Suprapubic skin (tissue), 4 donors: ENCODE measurements around the gene SDCBP2. TPM values are rescaled to one million over a fixed set of nuclear protein-coding genes. Genes with fewer than 3 reads are reported as not detected.

Experiments
- DNase-seq, 2 donors: peaks; one replicate each; pipeline ENCODE4 v3.0.0-alpha.2; 2019; ENCODE audit warnings: low spot score in 2 of 2
- H3K27ac ChIP-seq: fragments of 200-600 bp; sonication (generic); one replicate; pipeline ENCODE4 v1.5.1; 2019
- H3K27me3 ChIP-seq: fragments of 200-600 bp; sonication (generic); one replicate; pipeline ENCODE4 v1.5.1; 2019
- H3K36me3 ChIP-seq: fragments of 200-600 bp; sonication (generic); one replicate; pipeline ENCODE4 v1.5.1; 2019
- H3K4me1 ChIP-seq: fragments of 200-600 bp; sonication (generic); one replicate; pipeline ENCODE4 v1.5.1; 2019
- H3K4me3 ChIP-seq: fragments of 200-600 bp; sonication (generic); one replicate; pipeline ENCODE4 v1.5.1; 2019; ENCODE audit warnings: mild to moderate bottlenecking
- H3K9me3 ChIP-seq: fragments of 200-600 bp; sonication (generic); one replicate; pipeline ENCODE4 v1.5.1; 2019
- CTCF ChIP-seq, 2 donors: fragments of 200-600 bp in 1 of 2; fragments of 450-650 bp in 1 of 2; sonication (generic) in 1 of 2; IDR thresholded peaks; one replicate each; pipeline ENCODE4 v1.5.1; 2016 to 2019; ENCODE audit warnings: antibody characterized with exemption in 2 of 2, mild to moderate bottlenecking in 1 of 2, moderate library complexity in 1 of 2
- EP300 ChIP-seq: sonication (generic); formaldehyde crosslinking; IDR thresholded peaks from one replicate; pipeline ENCODE4 v1.6.1; 2017; ENCODE audit warnings: antibody characterized with exemption
- POLR2A ChIP-seq, 2 donors: fragments of 450-650 bp; IDR thresholded peaks; one replicate each; pipeline ENCODE4 v1.6.1; 2017; ENCODE audit warnings: antibody characterized with exemption in 2 of 2, mild to moderate bottlenecking in 2 of 2, moderate library complexity in 2 of 2
- POLR2AphosphoS5 ChIP-seq, 3 donors: sonication (generic); formaldehyde crosslinking; IDR thresholded peaks; one replicate each; pipeline ENCODE4 v1.6.1; 2017; ENCODE audit warnings: antibody characterized with exemption in 3 of 3
- WGBS: methylation state at CpG from one replicate; pipeline ENCODE4 v1.1.5; 2018; 5-methylcytosine and 5-hydroxymethylcytosine counted together
- total RNA-seq, 4 donors: library from RNA; depleted of rRNA; stranded (reverse); fragments of >200 nt; gene quantifications; one replicate each; pipeline ENCODE4 v1.1.0, GENCODE V29; 2016

SDCBP2 gene
- total RNA-seq, 4 donors from 2014 or later = 74.4 to 143 (median 115) TPM

GRCh38 chr20:1332749-1333300 is 3.9 kb upstream of the SDCBP2 start:
- peaks cover 57% of the 10 kb centered on the region for H3K4me1 ChIP-seq
- no peak for TF ChIP-seq POLR2AphosphoS5 (IDR thresholded peaks at IDR 0.05)
- TF ChIP-seq POLR2A (IDR thresholded peaks at IDR 0.05) = no peak
- TF ChIP-seq EP300 = no peak
- TF ChIP-seq CTCF (IDR thresholded peaks at IDR 0.05) = no peak
- no peaks in the 10 kb centered on the region for H3K9me3 ChIP-seq
- no peaks in the 10 kb centered on the region for H3K36me3 ChIP-seq
- no peaks in the 10 kb centered on the region for H3K27me3 ChIP-seq
- no peak overlapping the region for H3K4me3 ChIP-seq
- no peak overlapping the region for H3K27ac ChIP-seq
- DNase-seq = peak in 1 of 2 donors; percentile 41
- WGBS = 85% methylated on average over 2 of the region's 2 CpGs

GRCh38 chr20:1331801-1332453 is 3.0 kb upstream of the SDCBP2 start:
- no peak overlapping the region for H3K27ac ChIP-seq
- 84% methylated on average over 6 of the region's 6 CpGs for WGBS
- no peak for TF ChIP-seq EP300
- no peak for TF ChIP-seq POLR2A (IDR thresholded peaks at IDR 0.05)
- no peak for TF ChIP-seq CTCF (IDR thresholded peaks at IDR 0.05)
- TF ChIP-seq POLR2AphosphoS5 (IDR thresholded peaks at IDR 0.05) = no peak
- peak; percentile 35 to 39 for DNase-seq
- no peaks in the 10 kb centered on the region for H3K36me3 ChIP-seq
- no peaks in the 10 kb centered on the region for H3K27me3 ChIP-seq
- peaks cover 63% of the 10 kb centered on the region for H3K4me1 ChIP-seq
- no peak overlapping the region for H3K4me3 ChIP-seq
- no peaks in the 10 kb centered on the region for H3K9me3 ChIP-seq

GRCh38 chr20:1331101-1331500 is 2.2 kb upstream of the SDCBP2 start:
- WGBS = 96% methylated on average over 2 of the region's 2 CpGs
- DNase-seq = peak; percentile 49 to 56
- TF ChIP-seq POLR2AphosphoS5 (IDR thresholded peaks at IDR 0.05) (no peak), POLR2A (IDR thresholded peaks at IDR 0.05) (no peak), CTCF (IDR thresholded peaks at IDR 0.05) (no peak), EP300 (no peak)
- no peak overlapping the region for H3K4me3 ChIP-seq
- no peaks in the 10 kb centered on the region for H3K9me3 ChIP-seq
- peaks cover 63% of the 10 kb centered on the region for H3K4me1 ChIP-seq
- no peaks in the 10 kb centered on the region for H3K27me3 ChIP-seq
- H3K36me3 ChIP-seq = no peaks in the 10 kb centered on the region
- H3K27ac ChIP-seq = peak overlapping the region; percentile 97

GRCh38 chr20:1330075-1330830 is 1.3 kb upstream of the SDCBP2 start:
- Histone ChIP-seq H3K27ac (peak overlapping the region; percentile 97), H3K9me3 (no peaks in the 10 kb centered on the region), H3K4me3 (no peak overlapping the region), H3K4me1 (peaks cover 62% of the 10 kb centered on the region), H3K36me3 (no peaks in the 10 kb centered on the region), H3K27me3 (no peaks in the 10 kb centered on the region)
- WGBS = 51% methylated on average over 6 of the region's 6 CpGs
- TF ChIP-seq POLR2AphosphoS5 (IDR thresholded peaks at IDR 0.05) (peak in 1 of 3 donors; percentile 45), POLR2A (IDR thresholded peaks at IDR 0.05) (no peak), CTCF (IDR thresholded peaks at IDR 0.05) (no peak)
- DNase-seq = peak; percentile 84 to 90
